HG03280 (cell line): ENCODE data around the gene PUM2.
"Not testable (repeated sequence)": the region's sequence is repeated elsewhere in the genome, so short reads cannot be mapped to it uniquely, and the experiment has no call there.

Experiments used
- ATAC-seq: cut with Tn5 transposase; IDR thresholded peaks from one replicate; pipeline ENCODE4 v1.9.1; 2021; ENCODE audit warnings: mild to moderate bottlenecking, moderate library complexity; ENCODE audit not compliant: unreplicated experiment

The PUM2 gene

GRCh38 chr2:20350753-20351554 lies at the start of gene PUM2:
Gene PUM2 (minus strand): TSS chr2:20350844. CDS start chr2:20327360, 23,484 bp downstream.
- ATAC-seq = peak; percentile 86

GRCh38 chr2:20400306-20400705 lies 49.7 kb upstream of the PUM2 start:
- ATAC-seq = no peak

GRCh38 chr2:20398956-20399567 lies 48.4 kb upstream of the PUM2 start:
- ATAC-seq = no peak

GRCh38 chr2:20397811-20398447 lies 47.3 kb upstream of the PUM2 start:
- no peak for ATAC-seq

- no peak for ATAC-seq
Measured at GRCh38 chr2:20396356-20397000, 45.8 kb upstream of the PUM2 start.

- no peak for ATAC-seq
Measured at GRCh38 chr2:20393986-20394385, 43.3 kb upstream of the PUM2 start.

GRCh38 chr2:20391951-20392699 lies 41.5 kb upstream of the PUM2 start:
- no peak for ATAC-seq

- ATAC-seq = no peak
Measured at GRCh38 chr2:20390524-20391123, 40.0 kb upstream of the PUM2 start.

GRCh38 chr2:20384953-20385352 lies 34.3 kb upstream of the PUM2 start:
- no peak for ATAC-seq

- no peak for ATAC-seq
Measured at GRCh38 chr2:20382965-20383810, 32.5 kb upstream of the PUM2 start.

- no peak for ATAC-seq
Measured at GRCh38 chr2:20381457-20381856, 30.8 kb upstream of the PUM2 start.

GRCh38 chr2:20378891-20379519 lies 28.4 kb upstream of the PUM2 start:
- no peak for ATAC-seq

GRCh38 chr2:20378341-20378740 lies 27.7 kb upstream of the PUM2 start:
- no peak for ATAC-seq

GRCh38 chr2:20377741-20378140 lies 27.1 kb upstream of the PUM2 start:
- ATAC-seq = no peak

- ATAC-seq = not testable (repeated sequence)
Measured at GRCh38 chr2:20374982-20375381, 24.3 kb upstream of the PUM2 start.

- ATAC-seq = no peak
Measured at GRCh38 chr2:20372896-20373640, 22.4 kb upstream of the PUM2 start.

GRCh38 chr2:20371323-20372025 lies 20.8 kb upstream of the PUM2 start:
- ATAC-seq = no peak

GRCh38 chr2:20370191-20370590 lies 19.5 kb upstream of the PUM2 start:
- no peak for ATAC-seq
